HL-60/S4 treated with phorbol 12-myristate 13-acetate at 8.2 ng/mL for 4 days and 3 days (cell line): ENCODE measurements around the gene LCN6.
"Not testable (repeated sequence)": the region's sequence is repeated elsewhere in the genome, so short reads cannot be mapped to it uniquely, and the experiment has no call there.

Experiments used
- in situ Hi-C: fragments of 300-500 bp; cut with MboI; formaldehyde crosslinking; loops from 2 replicates; pipeline ENCODE4 v1.15.0; 2022; ENCODE audit warnings: low sequenced_read_pairs

Gene LCN6

DNA sequence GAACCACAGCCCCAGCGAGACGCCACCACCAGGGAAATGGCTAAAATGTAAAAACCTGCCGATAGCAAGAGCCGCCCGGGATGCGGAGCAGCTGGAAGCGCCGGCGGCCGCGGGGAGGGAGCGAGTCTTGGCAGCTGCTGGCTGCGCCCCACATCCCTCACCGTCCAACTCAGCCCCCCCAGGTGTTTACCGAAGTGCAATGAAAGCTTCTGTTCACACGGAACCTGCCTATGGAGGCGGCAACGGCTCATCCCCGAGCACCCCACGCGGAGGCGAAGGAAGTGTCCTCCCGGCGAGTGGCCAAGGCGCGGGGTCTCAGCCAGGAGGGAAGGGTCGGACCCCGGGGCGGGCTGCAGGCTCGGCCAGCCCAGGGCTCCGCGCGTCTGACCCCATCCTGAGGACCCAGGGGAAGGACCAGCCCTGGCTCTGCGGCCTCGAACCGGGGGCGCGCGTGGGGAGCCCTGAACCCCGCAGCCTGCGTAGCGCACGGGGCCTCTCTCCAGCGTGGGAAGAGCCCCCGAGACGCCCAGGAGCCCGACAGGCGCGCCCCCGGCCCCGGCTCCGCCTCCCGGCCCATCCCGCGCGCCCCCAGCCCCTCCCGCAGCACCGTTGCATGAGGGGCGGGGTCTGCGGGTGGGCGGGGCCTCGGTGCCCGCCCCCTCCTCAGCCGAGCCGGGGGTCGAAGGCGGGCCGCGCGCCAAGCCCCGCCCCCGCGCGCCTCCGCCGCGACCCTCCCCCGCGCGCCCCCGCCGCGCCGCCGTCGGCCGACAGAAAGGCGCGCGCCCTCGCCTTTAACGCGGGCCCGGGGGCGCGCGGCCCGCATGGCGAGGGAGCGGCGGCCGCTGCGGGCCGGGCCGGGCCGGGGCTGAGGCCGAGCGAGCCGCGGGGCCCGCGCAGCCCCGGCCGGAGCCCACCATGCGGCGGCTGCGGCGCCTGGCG is 36.3 kb downstream of the LCN6 start, which contains the start of gene DIPK1B:
Gene DIPK1B, plus strand, starts transcription at position 822 of the 939 bp plus-strand sequence. Its CDS starts 94 bp downstream, at position 916.
- in situ Hi-C loops: no loop called here

DNA sequence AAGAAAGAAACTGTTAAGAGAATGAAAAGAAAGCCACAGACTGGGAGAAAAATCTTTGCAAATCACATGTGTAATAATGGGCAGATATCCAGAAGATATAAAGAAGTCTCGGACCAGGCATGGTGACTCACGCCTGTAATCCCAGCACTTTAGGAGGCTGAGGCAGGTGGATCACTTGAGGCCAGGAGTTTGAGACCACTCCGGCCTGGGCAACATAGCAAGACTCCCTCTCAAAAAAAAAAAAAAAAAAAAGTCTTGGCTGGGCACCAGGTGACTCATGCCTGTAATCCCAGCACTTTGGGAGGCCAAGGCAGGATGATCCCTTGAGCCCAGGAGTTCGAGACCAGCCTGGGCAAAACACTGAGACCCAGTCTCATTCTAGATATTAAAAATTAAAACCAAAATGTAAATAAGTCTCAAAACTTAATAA is 37.1 kb downstream of the LCN6 start:
- in situ Hi-C loops: not testable (repeated sequence)

DNA sequence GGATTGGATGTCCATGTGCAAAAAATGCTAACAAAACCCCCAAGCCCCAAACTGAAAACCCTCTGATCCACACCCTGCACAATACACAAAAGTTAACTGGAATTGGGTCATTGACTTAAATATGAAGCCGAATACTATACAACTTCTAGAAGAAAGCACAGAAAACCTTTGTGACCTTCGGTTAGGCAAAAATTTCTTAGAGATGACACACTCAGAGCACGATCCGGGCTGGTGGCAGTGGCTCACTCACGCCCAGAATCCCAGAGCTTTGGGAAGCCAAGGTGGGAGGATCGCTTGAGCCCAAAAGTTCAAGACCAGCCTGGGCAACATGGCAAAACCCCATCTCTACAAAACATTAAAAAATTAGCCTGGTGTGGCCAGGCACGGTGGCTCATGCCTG is 37.8 kb downstream of the LCN6 start:
- in situ Hi-C loops: no loop called here

DNA sequence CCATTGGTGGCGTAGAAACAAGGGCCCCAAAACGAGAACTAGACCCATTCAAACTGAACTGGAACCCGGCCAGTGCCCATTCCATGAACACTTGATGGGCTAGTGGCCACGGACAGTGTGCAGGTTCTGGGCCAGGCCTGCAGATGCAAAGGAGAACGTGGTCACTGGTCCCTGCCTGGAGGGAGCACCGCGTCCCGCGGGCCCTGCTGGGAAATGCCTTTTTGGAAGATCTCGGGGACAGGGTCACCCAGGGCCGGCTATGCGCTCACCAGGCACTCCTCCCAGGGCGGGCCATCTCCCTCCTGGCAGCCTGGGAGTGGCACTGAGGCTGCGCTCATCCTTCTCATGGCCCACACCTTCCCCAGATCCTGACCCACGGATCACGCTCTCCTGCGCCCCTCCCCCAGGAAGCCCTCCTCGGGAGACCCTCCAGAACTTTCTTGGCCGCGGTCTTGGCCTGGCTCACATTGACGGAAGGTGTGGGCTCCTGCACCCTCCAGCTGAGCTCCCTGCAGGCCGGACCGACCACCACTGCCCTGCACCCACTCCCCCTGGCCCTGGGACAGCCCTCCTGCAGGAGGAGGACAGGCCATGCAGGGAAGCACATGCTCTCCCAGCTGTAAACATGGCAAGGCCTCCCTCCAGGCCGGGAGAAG is 38.7 kb downstream of the LCN6 start:
- in situ Hi-C loops: no loop called here

DNA sequence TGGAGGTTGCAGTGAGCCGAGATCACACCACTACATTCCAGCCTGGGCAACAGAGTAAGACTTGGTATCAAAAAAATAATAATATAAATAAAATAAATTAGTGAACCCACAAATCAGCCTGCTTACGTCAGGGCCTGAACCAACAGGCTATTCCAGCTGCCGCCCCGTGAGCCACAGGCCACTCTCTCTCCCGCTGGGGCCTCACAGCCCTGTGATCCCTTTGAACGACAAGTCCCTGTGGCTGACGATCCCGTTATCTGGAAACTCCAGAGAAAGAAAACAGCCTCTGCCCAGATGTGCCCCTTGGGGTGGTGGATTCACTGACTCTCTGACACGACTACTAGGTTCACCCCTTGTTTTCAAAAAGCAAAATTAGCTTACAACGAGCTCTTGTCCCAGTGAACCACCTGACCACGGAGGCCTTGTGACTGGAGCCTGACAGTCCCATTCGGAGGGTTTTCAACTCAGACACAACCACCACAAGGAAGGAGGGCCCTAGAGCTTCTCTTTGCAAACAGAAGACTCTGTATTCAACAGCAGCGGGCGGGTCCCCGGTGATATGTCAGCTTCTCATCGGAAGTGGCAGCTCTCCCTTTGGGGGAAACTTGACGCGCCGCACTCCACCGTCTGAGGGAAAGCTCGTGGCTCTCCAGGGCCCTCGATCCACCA is 40.3 kb downstream of the LCN6 start:
- in situ Hi-C loops: no loop called here

DNA sequence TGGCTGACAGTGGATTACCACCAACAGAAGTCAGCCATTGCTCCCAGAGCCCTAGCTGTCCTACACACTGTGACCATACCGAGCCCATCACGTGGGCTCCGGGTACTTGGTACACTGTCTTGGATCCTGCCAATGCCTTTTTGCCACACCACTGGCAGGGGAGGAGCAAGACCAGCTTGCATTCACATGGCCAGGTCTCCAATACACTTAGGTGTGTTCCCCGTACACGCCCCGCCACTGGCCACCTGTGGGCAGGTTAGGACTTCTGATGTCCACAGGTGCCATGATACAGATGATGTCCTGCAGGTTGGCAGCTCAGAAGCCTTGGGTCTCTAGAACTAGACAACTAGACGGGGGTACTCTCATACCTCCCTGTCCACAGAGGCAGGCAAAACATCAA is 41.3 kb downstream of the LCN6 start:
- in situ Hi-C loops: no loop called here

DNA sequence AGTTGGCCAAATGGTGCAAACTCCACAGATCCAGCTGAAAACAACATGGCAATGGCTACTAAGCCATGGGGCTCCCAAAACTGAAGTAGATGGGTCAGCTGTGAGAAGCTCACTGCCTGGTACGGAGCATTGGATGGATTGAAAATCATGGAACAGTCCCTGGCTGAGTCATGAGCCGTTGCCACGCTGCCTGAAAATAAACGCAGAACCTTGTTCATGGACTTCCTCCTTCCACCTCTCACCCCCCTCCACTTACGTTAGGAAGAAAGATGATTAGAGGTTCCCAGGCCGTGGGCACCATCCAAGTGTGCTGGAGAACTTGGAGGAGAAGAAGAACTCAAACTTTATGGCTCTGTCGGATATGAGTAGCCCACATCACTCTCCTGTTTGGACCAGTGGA is 42.8 kb downstream of the LCN6 start:
- in situ Hi-C loops: no loop called here

DNA sequence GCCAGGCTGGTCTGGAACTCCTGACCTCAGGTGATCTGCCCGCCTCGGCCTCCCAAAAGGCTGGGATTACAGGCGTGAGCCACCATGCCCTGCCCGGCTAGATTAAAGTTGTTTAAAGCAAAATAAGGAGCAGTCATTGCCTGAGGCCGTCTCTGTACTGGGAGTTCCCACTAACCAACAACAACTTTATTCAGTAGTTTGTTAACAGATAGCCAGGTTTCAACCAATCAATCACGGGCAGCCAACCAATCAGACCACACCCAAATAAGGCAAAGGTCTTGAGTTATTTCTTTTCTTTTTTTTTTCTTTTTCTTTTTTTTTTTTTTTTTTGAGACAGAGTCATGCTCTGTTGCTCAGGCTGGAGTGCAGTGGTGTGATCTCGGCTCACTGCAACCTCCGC is 43.6 kb downstream of the LCN6 start:
- in situ Hi-C loops: not testable (repeated sequence)

DNA sequence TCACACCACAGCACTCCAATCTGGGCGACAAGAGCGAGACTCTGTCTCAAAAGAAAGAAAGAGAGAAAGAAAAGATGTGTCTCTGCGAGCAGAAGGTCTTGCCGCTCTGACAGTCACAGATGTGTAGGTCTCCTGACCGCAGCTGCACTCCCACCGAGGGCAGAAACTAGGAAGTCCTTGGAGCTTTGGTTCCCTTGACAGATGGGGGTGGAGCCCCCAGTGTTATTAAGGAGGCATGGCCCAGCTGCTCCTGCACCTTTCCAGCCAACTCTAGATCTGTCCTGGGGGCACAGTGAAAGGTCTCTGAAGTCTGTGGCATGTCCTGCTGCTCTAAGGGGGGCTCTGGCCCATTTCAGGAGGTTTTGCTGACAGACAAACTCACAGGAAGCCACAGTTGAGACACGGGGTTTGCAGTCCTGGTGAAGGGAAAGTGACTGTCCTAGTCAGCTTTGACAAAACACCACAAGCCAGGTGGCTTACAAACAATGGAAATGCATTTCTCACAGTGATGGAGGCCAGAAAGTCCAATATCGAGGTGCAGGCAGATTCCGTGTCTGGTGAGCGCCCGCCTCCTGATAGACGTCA is 45.0 kb downstream of the LCN6 start:
- in situ Hi-C loops: no loop called here

DNA sequence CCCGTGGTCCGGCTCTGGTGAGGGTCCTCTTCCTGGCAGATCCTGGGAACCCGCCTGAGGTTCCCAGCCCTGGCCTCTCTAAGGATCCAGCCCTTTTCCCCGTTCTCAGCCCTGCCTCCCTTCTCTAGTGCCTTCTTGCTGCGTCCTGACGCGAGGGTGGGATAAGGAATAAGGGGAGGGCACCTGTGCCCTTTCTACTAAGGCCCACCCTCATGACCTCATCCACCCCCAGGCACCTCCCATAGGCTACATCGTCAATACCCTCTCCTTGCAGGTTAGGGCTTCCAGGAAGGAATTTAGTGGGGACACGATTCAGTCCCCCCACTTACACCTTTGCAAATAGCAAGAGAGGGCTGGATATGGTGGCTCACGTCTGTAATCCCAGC is 46.7 kb downstream of the LCN6 start:
- in situ Hi-C loops: no loop called here

DNA sequence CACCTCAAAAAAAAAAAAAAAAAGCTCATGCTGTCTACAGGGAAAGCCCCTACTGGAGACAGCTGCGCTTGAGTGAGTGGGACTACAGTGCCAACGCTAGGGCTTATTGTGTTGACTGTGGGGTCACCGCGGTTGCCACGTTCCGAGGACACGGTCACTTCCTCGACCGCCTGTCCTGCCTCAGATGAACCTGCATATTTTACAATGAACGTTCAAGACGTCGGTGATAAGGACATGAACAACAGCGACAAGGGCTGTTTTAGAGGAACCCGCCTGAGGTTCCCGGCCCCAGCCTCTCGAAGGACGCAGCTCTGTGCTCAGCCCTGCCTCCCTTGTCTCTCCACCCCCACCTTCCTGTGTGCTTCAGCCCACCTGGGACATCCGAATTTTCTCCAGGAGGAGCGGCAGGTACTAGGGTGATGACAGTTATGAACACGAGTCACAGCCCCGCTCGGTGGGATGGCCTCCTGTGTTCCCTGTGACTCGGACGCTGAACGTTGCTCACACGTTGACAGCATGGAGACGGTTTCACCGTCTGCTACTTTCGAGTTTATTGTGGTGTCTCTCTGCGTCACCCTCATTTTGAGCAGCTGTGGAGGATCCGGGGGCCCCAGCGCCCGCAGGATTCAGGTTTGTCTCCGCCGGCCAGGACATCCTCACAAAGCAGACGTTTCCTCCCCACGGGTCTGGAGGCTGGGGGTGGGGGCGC is 47.2 kb downstream of the LCN6 start:
- in situ Hi-C loops: no loop called here

DNA sequence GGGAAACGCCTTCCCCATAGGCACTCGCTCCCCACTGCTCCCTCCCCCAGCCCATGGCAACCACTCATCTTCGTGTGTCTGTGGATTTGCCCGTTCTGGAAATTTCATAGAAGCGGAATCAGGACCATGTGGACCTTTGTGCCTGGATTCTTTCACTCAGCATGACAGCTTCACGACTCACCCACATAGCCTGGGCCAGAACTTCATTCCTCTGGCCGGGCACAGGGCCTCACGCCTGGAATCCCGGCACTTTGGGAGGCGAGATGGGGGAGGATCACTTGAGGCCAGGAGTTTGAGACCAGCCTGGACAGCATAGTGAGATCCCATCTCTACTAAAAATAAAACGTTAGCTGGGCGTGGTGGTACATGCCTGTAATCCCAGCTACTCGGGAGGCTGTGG is 48.0 kb downstream of the LCN6 start:
- in situ Hi-C loops: no loop called here

DNA sequence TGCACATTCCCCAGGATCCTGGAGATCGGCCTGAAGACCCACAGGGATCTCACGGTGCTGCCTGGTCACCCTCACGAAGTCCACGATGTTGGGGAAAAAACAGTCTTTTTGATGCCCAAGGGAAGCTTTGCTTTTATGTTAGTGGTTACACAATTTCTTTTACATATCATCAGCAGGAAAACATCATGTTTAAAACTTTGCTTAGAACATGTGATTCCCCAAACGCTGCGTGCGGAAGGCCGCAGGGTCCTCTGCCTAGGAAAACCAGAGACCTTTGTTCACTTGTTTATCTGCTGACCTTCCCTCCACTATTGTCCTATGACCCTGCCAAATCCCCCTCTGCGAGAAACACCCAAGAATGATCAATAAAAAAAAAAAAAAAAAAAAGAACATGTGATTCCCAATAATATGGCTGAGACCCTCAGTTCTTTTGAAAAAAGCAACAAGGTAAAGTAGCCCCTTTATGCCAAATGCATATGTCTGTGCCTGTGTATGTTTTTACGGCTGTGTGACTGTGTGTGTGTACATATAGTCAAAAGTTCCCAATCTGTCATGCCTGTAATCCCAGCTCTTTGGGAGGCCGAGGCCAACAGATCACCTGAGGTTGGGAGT is 49.6 kb downstream of the LCN6 start:
- in situ Hi-C loops: no loop called here

DNA sequence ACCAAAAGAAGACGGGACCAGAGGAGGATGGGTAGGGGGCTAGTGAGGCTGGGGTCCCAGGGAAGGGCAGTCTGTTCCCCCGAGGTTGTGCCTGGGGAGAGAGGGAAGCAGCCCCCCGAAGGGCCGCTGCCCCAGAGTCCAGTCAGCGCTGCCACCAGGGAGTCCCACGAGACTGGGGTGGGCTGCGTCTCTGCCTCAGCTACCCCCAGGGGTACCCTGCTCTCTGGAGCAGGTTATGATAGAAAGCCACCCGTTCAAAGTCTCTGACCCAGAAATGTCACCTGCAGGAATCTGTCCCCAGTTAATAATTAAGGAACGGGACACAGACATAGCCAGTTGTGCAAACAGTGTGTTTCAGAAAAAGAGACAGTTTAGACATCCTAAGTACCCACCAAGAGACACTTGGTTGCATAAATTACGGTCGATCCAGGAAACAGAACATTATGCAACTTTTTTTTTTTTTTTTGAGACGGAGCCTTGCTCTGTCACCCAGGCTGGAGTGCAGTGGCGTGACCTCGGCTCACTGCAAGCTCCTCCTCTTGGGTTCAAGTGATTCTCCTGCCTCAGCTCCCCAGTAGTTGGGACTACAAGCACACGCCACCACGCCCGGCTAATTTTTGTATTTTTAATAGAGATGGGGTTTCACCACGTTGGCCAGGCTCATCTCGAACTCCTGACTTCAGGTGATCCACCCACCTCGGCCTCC is 50.4 kb downstream of the LCN6 start:
- in situ Hi-C loops: no loop called here

DNA sequence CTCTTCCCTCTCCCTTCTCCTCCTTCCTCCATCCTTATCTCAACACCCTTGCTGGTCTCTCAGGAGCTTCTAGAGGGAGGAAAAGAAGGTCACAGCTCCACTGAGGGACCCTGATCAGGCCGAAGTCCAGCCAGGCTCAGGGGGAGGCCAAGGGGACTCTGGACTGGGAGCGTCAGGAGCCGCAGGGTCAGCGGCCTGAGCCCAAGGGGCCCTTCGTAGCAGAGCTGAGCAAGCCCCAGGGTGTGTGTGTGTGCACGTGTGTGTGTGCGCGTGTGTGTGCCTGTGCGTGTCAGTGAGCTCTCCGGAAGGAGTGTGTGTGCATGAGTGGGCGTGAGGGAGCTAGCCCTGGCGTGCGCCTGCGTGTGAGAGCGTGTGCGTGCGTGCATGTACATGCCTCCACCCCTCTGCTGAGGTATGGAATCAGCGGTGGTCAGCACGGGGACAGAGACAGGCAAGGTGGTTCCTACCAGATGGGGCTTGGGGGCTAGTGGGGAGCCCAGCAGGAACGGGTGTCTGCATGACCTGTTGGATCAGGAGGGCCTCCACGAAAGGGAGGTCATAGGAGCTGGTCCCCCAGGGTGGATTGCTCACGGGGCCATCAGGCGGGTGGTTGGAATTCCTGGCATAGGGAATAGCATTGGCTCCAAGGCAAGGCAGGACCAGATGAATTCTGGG is 51.0 kb downstream of the LCN6 start:
- in situ Hi-C loops: no loop called here

DNA sequence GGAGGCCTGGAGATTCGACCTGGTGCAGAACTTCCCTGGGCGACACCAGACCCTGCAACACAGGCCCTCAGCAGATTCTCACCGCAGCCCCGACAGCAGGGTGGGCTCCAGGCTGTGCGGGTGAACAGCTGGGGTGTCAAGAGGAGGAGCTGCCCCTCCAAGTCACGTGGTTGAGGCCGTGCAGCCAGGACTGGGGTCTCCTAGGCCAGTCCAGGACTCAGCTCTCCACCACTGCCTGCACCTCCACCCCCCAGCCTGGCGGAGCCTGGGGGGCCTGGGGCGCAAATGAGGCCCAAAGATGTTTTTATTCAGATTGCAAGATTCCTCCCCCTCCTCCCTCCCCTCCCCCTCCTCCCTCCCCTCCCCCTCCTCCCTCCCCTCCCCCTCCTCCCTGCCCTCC is 51.8 kb downstream of the LCN6 start:
- in situ Hi-C loops: no loop called here

DNA sequence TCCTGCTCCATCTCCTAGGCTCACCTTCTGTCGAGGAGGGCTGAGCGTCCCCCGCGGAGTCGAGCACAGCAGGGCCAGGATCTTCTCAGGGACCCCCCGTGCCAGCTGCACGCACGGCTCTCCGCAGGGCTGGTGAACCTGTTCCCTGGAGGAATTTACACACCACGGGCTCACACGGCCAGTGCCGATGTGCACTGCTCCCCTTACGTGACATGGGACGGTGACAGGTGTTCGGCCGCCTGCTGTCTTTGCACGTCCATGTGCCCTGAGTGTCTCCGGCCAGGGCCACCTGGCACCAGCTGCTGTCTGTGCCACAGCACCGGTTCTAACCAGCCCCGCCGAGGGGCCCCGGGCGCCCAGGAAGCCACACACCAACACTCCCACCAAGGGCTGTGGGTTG is 52.4 kb downstream of the LCN6 start:
- in situ Hi-C loops: no loop called here

DNA sequence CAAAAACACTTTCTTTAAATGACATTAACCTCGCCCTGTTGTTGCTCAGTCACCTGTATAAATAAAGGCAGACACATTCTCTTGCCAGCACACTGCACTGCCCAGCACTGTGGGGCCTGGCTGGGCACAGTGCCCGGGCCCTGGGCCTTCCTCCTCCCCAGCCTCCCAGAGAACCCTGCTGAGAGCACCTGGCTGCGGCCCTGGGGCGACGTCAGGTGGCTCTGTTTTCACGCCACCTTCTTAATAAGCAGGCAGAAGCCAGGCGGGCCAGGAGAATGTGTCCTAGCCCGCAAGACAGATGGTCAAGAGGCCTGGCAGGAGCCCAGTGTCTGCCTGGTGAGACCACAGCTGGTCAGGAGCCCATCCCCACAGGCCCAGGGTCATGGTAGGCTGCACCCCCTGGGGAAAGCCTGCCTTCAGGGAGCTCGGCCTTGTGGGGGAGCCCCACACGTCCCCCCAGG is 52.9 kb downstream of the LCN6 start:
- in situ Hi-C loops: no loop called here

DNA sequence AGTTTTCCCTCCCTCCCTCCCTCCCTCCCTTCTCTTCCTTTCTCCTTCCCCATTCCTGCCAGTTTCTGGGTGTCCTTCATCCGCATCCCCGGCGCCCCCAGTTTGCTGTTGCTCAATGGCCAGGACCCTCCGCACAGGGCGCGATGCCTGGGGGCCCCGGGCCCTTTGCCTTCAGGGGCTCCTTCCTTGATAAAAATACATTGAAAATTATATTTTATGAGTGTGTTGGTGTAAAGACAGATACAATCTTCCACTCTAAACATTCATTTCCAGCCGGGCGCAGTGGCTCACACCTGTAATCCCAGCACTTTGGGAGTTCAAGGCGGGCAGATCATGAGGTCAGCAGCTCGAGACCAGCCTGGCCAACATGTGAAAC is 53.5 kb downstream of the LCN6 start:
- in situ Hi-C loops: no loop called here
